HG02798 (cell line): ENCODE measurements around the gene ROR1.
A peak's percentile ranks its signal among the peaks of the same experiment; 100 is the strongest.

Source experiments
- ATAC-seq: cut with Tn5 transposase; IDR thresholded peaks from one replicate; pipeline ENCODE4 v1.9.1; 2021; ENCODE audit warnings: mild to moderate bottlenecking; ENCODE audit not compliant: unreplicated experiment, poor library complexity

Gene ROR1

GRCh38 chr1:64147759-64148158 lies 373.9 kb downstream of the ROR1 start:
- ATAC-seq = no peak

- no peak for ATAC-seq
Measured at GRCh38 chr1:64150266-64150665, 376.4 kb downstream of the ROR1 start.

GRCh38 chr1:64150729-64151230 lies 377.0 kb downstream of the ROR1 start:
- no peak for ATAC-seq

- ATAC-seq = no peak
Measured at GRCh38 chr1:64155278-64155677, 381.5 kb downstream of the ROR1 start.

GRCh38 chr1:64161357-64161941 lies 387.6 kb downstream of the ROR1 start:
- ATAC-seq = no peak

- no peak for ATAC-seq
Measured at GRCh38 chr1:64162151-64162550, 388.3 kb downstream of the ROR1 start.

GRCh38 chr1:64162804-64163203 lies 389.0 kb downstream of the ROR1 start:
- ATAC-seq = no peak

GRCh38 chr1:64163431-64163830 lies 389.6 kb downstream of the ROR1 start:
- ATAC-seq = no peak

GRCh38 chr1:64163970-64164369 lies 390.2 kb downstream of the ROR1 start:
- no peak for ATAC-seq

- no peak for ATAC-seq
Measured at GRCh38 chr1:64166629-64167028, 392.8 kb downstream of the ROR1 start.

- ATAC-seq = no peak
Measured at GRCh38 chr1:64167176-64167575, 393.4 kb downstream of the ROR1 start.

- peak; percentile 18 for ATAC-seq
Measured at GRCh38 chr1:64171246-64171645, 397.4 kb downstream of the ROR1 start.

- peak; percentile 71 for ATAC-seq
Measured at GRCh38 chr1:64171797-64172281, 398.0 kb downstream of the ROR1 start.

GRCh38 chr1:64172458-64172983 lies 398.7 kb downstream of the ROR1 start:
- peak; percentile 38 for ATAC-seq

- no peak for ATAC-seq
Measured at GRCh38 chr1:64173336-64173940, 399.6 kb downstream of the ROR1 start.

GRCh38 chr1:64175639-64176038 lies 401.8 kb downstream of the ROR1 start:
- no peak for ATAC-seq

GRCh38 chr1:64176659-64177058 lies 402.8 kb downstream of the ROR1 start:
- no peak for ATAC-seq

GRCh38 chr1:64179588-64179987 lies 405.8 kb downstream of the ROR1 start:
- ATAC-seq = no peak

- no peak for ATAC-seq
Measured at GRCh38 chr1:64182207-64182606, 408.4 kb downstream of the ROR1 start.

- no peak for ATAC-seq
Measured at GRCh38 chr1:64183395-64184002, 409.7 kb downstream of the ROR1 start.

GRCh38 chr1:64184003-64184440 lies 410.2 kb downstream of the ROR1 start:
- no peak for ATAC-seq
